HepG2 (cell line): ENCODE data around the gene OVCA2. TPM values are rescaled to one million over a fixed set of nuclear protein-coding genes. Genes with fewer than 3 reads are reported as not detected.

ENCODE experiments used
- ARNT ChIP-seq: fragments of 450-650 bp; IDR thresholded peaks from 2 replicates; pipeline ENCODE4 v1.6.1; 2017
- ATRX ChIP-seq: sonication (generic); formaldehyde crosslinking; IDR thresholded peaks from 2 replicates; pipeline ENCODE4 v1.4.0; 2020; ENCODE audit warnings: missing genetic modification reagents, borderline replicate concordance
- CCDC6 ChIP-seq: sonication (generic); formaldehyde crosslinking; IDR thresholded peaks from 2 replicates; pipeline ENCODE4 v1.8.1; 2022; ENCODE audit warnings: mild to moderate bottlenecking, missing genetic modification reagents, moderate library complexity
- PAX8 ChIP-seq: sonication (generic); formaldehyde crosslinking; IDR thresholded peaks from 2 replicates; pipeline ENCODE4 v1.8.0; 2022; ENCODE audit warnings: mild to moderate bottlenecking, missing genetic modification reagents, borderline replicate concordance
- PREB ChIP-seq: sonication (generic); formaldehyde crosslinking; IDR thresholded peaks from 2 replicates; pipeline ENCODE4 v1.4.0; 2020; ENCODE audit warnings: missing genetic modification reagents
- PRPF4 ChIP-seq: fragments of 200-400 bp; formaldehyde crosslinking; IDR thresholded peaks from 2 replicates; pipeline ENCODE4 v1.6.1; 2016; ENCODE audit warnings: low read length, low read depth; ENCODE audit not compliant: poor library complexity, severe bottlenecking
- SAFB2 ChIP-seq: sonication (generic); formaldehyde crosslinking; IDR thresholded peaks from 2 replicates; pipeline ENCODE4 v1.5.1; 2020; ENCODE audit warnings: missing genetic modification reagents, low read depth, mild to moderate bottlenecking, borderline replicate concordance
- STAT6 ChIP-seq: sonication (generic); formaldehyde crosslinking; IDR thresholded peaks from 2 replicates; pipeline ENCODE4 v1.4.0; 2020; ENCODE audit warnings: missing genetic modification reagents, mild to moderate bottlenecking, borderline replicate concordance
- TEF ChIP-seq: sonication (generic); formaldehyde crosslinking; IDR thresholded peaks from 2 replicates; pipeline ENCODE4 v1.5.0; 2020; ENCODE audit warnings: missing genetic modification reagents
- ZBED4 ChIP-seq: sonication (generic); formaldehyde crosslinking; IDR thresholded peaks from 2 replicates; pipeline ENCODE4 v1.4.0; 2020; ENCODE audit warnings: missing genetic modification reagents, borderline replicate concordance
- ZBTB33 ChIP-seq: sonication (generic); formaldehyde crosslinking; IDR thresholded peaks from 2 replicates; pipeline ENCODE4 v1.4.0; 2020; ENCODE audit warnings: missing genetic modification reagents
- ZFAT ChIP-seq: sonication (generic); formaldehyde crosslinking; conservative IDR thresholded peaks from 2 replicates; pipeline ENCODE4 v1.8.1; 2023; ENCODE audit warnings: missing genetic modification reagents, inconsistent platforms
- ZNF180 ChIP-seq: sonication (generic); formaldehyde crosslinking; IDR thresholded peaks from 2 replicates; pipeline ENCODE4 v1.4.0; 2020; ENCODE audit warnings: low read depth, missing genetic modification reagents, borderline replicate concordance
- ZNF660 ChIP-seq: sonication (generic); formaldehyde crosslinking; IDR thresholded peaks from 2 replicates; pipeline ENCODE4 v1.5.1; 2020; ENCODE audit warnings: mild to moderate bottlenecking, low read depth, missing genetic modification reagents, borderline replicate concordance
- ZNF772 ChIP-seq: sonication (generic); formaldehyde crosslinking; IDR thresholded peaks from 2 replicates; pipeline ENCODE4 v1.5.0; 2020; ENCODE audit warnings: mild to moderate bottlenecking, missing genetic modification reagents
- ZNF850 ChIP-seq: sonication (generic); formaldehyde crosslinking; conservative IDR thresholded peaks from 2 replicates; pipeline ENCODE4 v1.9.0; 2021; ENCODE audit warnings: mild to moderate bottlenecking, missing genetic modification reagents
- polyA plus RNA-seq, 8 experiments: library from polyadenylated mRNA; depleted of rRNA in 3 of 8; stranded (reverse) in 7 of 8; unstranded in 1 of 8; fragments of >200 nt; fragmentation: Illumina TruSeq in 4 of 8; extraction: Trizol in 4 of 8; gene quantifications; 2 replicates each; pipeline versions ENCODE4 v1.2.1 to v1.2.3, GENCODE V29; 2011 to 2016; ENCODE audit warnings: low read depth in 4 of 8, missing spikeins in 1 of 8, mixed read lengths in 1 of 8; ENCODE audit not compliant: insufficient read depth in 1 of 8
- total RNA-seq, 5 experiments: library from RNA; depleted of rRNA; stranded (reverse); fragments of >200 nt; fragmentation: Illumina TruSeq; extraction: Trizol; gene quantifications; 2 replicates each; pipeline ENCODE4 v1.2.3, GENCODE V29; 2016; ENCODE audit warnings: low read depth in 1 of 5

The OVCA2 gene
- total and polyA plus RNA-seq, 2 of the 13 experiments (the other 11 are each of a cell fraction or from before 2014, with no cell fraction given) = 23.7 to 28.2 TPM

GRCh38 chr17:2053380-2054261 lies 11.8 kb downstream of the OVCA2 start (continued):
- TF ChIP-seq ZNF180 (CRISPR knock-in tag) (no peak), ARNT (no peak), TEF (no peak), PAX8 (CRISPR knock-in tag) (no peak), SAFB2 (CRISPR knock-in tag) (0 out of 2 replicates have a peak, but pooled peaks have one; percentile 59), ZNF660 (CRISPR knock-in tag) (no peak), ZBTB33 (CRISPR knock-in tag) (no peak), ZNF850 (CRISPR knock-in tag) (no peak), STAT6 (CRISPR knock-in tag) (no peak), PREB (no peak), ZFAT (no peak), ZBED4 (no peak), CCDC6 (CRISPR knock-in tag) (no peak; the same call in 1 of the 2 replicates), ATRX (CRISPR knock-in tag) (no peak), PRPF4 (no peak), ZNF772 (CRISPR knock-in tag) (no peak)
